ENCODE results near the gene PCDH18. TPM values are rescaled to one million over a fixed set of nuclear protein-coding genes. Genes with fewer than 3 reads are reported as not detected.
"Not testable (repeated sequence)": the region's sequence is repeated elsewhere in the genome, so short reads cannot be mapped to it uniquely, and the experiment has no call there.

The PCDH18 gene, protein sequence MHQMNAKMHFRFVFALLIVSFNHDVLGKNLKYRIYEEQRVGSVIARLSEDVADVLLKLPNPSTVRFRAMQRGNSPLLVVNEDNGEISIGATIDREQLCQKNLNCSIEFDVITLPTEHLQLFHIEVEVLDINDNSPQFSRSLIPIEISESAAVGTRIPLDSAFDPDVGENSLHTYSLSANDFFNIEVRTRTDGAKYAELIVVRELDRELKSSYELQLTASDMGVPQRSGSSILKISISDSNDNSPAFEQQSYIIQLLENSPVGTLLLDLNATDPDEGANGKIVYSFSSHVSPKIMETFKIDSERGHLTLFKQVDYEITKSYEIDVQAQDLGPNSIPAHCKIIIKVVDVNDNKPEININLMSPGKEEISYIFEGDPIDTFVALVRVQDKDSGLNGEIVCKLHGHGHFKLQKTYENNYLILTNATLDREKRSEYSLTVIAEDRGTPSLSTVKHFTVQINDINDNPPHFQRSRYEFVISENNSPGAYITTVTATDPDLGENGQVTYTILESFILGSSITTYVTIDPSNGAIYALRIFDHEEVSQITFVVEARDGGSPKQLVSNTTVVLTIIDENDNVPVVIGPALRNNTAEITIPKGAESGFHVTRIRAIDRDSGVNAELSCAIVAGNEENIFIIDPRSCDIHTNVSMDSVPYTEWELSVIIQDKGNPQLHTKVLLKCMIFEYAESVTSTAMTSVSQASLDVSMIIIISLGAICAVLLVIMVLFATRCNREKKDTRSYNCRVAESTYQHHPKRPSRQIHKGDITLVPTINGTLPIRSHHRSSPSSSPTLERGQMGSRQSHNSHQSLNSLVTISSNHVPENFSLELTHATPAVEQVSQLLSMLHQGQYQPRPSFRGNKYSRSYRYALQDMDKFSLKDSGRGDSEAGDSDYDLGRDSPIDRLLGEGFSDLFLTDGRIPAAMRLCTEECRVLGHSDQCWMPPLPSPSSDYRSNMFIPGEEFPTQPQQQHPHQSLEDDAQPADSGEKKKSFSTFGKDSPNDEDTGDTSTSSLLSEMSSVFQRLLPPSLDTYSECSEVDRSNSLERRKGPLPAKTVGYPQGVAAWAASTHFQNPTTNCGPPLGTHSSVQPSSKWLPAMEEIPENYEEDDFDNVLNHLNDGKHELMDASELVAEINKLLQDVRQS
- polyA plus RNA-seq (2014; cell fraction: cytosol; rRNA removed), result 1.2 and 1.8 TPM in 2 replicates
- polyA plus RNA-seq (2014; cell fraction: nucleus; rRNA removed), result 2.0 and 2.9 TPM in 2 replicates

DNA sequence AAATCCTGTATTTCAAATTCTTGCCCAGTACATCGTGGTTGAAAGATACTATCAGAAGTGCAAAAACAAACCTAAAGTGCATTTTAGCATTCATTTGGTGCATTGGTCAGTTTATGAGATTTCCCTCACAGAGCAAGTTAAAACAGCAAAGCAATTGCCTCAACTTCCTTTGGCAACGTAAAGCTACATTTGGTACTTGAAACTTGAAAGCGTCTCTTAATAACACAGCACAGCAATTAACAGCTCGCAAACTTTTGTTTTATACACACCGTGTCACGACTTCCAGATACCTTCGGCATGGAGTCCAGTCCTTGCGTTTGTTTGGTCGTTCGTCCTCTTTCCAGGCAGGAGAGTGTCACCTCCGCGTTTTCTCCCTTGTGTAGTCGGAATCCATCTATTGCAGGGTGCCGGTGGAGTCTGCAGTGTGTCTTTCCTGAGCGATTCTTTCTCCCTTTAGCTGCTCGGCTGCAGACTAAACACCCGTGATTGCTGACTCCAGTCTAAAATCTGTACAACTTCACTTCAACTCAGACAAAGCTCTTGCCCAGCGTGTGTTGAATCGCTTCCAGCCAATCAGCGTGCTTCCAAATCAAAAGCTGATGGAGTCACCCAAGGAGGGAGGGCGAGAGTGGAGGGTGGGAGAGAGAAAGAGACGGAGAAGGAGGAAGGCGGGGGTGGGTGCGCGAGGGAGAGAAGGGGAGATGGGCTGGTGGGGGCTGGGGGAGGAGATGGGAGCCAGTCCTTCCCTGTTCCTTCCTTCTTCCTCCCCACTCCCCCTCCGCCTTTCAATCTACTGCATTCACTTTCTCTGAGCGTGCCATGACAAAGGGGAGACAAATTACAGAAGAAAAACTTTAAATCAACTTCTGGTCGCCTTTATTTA lies at the start of gene PCDH18:
Gene PCDH18 (minus strand): TSS at position 509 of the 883 bp plus-strand sequence. CDS start 406 bp downstream, at position 103.
- DNase-seq (ENCODE audit: low spot score), result peak; percentile 58

- DNase-seq (ENCODE audit: low spot score), result no peak
Measured at GRCh38 chr4:137576446-137576845, 44.2 kb upstream of the PCDH18 start.

GRCh38 chr4:137572647-137573046 lies 40.4 kb upstream of the PCDH18 start:
- DNase-seq (ENCODE audit: low spot score), result no peak

- DNase-seq (ENCODE audit: low spot score), result no peak
Measured at GRCh38 chr4:137572163-137572562, 39.9 kb upstream of the PCDH18 start.

- DNase-seq (ENCODE audit: low spot score), result no peak
Measured at GRCh38 chr4:137559801-137560200, 27.5 kb upstream of the PCDH18 start.

GRCh38 chr4:137558951-137559350 lies 26.7 kb upstream of the PCDH18 start:
- no peak for DNase-seq (ENCODE audit: low spot score)

- DNase-seq (ENCODE audit: low spot score), result no peak
Measured at GRCh38 chr4:137545461-137545861, 13.2 kb upstream of the PCDH18 start.

DNA sequence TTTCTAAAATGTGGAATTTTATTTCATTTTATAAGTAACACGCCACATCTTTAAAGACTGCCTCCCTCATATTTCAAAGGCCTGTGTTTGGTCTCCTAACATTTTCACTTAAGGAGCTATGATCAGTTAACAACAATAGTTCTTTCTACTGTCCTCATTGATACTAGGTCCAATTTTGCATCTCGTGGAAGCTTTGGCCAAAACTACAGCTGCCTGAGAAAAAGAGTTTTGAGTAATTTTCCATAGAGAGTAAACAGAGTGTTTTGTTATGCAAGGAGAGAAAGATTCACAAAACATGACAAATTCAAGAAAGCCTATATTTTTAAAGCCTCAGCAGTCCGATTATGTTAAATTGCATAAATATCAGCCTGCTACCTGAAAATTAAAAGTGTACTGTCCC lies 11.4 kb upstream of the PCDH18 start:
- no peak for DNase-seq (ENCODE audit: low spot score)

DNA sequence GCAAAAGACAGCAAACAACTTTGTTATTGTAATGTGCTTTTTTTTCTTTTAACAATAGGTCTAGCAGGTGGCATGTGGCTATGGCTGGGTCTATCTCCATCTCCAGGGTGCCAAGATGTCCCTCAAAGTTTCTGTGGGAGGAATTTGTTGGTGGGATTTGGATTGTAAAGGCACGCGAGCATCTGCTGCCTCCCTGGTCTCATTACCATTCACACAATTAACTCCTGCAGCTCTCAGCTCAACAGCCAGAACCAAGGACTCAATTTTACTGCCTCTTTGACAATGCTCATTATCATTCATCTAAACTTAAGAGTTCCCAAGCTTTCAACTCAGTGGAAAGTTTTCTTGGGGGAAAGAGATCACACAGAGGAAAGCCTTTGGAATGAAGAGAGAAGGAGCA lies 10.9 kb upstream of the PCDH18 start:
- DNase-seq (ENCODE audit: low spot score), result no peak

GRCh38 chr4:137541876-137542646 lies 9.8 kb upstream of the PCDH18 start:
- DNase-seq (ENCODE audit: low spot score), result no peak

DNA sequence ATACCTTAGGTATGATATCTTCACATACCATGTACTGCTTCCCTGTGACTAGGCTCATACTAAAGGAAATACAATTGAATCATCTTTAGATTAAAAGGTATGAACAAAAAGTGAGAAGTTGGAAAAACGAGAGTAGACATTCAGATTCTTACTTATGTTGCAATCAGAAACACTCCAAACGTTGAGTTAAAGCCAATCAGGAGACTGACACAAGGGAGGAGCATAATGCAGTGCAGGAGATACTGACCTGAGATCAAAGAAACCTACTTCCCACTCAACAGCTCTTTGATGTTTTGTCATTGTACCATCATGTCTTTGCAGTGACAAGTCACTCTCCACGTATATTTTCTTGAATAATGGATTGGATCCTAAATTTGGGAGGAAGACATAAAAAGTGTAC lies 8.9 kb upstream of the PCDH18 start:
- DNase-seq (ENCODE audit: low spot score), result no peak

DNA sequence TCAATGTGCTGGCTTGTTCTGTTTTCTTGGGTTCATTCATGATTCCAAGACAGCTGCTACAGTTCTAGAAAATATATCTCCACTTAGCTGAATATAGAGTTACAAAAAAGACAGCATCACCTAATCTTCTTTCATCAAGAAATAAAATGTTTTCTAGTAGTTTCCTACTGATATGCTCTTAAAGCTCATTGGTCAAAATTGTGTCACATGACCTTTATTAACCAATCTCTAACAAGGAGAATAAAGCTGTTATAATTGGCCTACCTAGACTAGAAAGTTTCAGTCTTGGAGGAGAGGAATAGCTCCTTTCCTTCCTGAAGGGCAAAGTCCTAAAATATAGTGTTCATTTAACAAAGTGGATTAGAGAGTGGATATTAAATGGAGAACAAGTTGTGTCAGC lies 8.1 kb upstream of the PCDH18 start:
- DNase-seq (ENCODE audit: low spot score), result no peak

GRCh38 chr4:137538526-137538925 lies 6.2 kb upstream of the PCDH18 start:
- no peak for DNase-seq (ENCODE audit: low spot score)

DNA sequence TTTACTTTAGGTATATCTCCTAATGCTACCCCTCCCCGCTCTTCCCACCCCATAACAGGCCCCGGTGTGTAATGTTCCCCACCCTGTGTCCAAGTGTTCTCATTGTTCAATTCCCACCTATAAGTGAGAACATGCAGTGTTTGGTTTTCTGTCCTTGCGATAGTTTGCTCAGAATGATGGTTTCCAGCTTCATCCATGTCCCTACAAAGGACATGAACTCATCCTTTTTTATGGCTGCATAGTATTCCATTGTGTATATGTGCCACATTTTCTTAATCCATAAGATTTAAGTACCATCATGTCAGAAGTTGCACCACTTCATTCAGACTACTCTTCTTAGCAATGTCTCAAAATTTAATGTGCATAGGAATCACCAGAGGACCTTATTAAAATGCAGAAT lies 5.5 kb upstream of the PCDH18 start:
- DNase-seq (ENCODE audit: low spot score), result not testable (repeated sequence)

DNA sequence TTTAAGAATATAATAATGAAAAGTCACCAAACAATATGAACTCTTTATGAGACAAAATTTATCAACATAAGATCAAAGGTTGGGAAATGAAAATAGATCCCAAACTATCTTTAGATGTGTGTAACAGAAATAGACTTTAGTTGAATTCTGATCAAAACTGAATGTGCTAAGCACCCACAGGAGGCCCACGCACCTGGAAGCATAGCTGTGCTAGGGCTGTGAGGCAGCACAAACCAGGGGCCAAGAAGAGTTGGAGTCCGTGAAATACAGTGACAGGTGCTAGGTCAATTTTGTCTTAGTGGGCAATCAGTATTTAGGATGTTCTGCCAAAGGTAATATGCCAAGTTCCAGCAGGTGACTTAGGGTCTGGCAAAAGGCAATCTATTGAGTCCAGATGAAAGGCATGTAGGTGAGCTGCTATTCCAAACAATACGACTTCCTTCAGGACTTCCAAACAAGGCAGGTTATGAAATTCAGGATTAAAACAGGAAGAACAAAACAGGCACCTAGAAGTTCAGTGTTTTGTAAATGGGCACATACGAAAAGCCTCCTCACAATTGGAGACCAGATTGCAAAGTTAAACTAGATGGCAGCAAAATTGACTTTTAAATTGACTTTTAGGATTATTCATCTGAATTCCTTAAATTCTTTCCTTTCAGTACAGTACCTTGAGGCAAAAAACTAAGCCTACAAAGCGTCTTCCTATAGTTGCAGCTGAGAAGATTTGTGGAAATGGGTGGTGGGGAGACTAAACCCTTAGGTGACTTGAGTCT lies 4.7 kb upstream of the PCDH18 start:
- no peak for DNase-seq (ENCODE audit: low spot score)

DNA sequence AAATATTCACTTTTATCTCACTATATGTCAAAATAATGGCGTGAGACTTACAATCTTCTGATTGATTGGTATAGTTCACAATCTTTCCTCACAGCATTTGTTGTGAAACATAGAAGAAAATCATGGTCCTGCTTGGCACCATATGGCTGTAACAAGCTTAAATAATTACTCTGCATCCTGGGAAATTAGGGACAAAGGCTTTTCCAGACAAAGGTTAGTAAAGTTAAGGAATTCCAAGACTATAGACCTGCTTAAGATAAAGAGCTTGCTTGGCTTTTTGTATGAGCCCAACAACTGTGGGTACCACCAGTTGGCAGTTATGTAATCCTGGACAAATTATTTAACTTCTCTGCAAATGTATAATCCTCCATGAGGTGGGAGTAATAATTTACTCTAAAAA lies 3.4 kb upstream of the PCDH18 start:
- no peak for DNase-seq (ENCODE audit: low spot score)

GRCh38 chr4:137534516-137534915 lies 2.2 kb upstream of the PCDH18 start:
- no peak for DNase-seq (ENCODE audit: low spot score)

DNA sequence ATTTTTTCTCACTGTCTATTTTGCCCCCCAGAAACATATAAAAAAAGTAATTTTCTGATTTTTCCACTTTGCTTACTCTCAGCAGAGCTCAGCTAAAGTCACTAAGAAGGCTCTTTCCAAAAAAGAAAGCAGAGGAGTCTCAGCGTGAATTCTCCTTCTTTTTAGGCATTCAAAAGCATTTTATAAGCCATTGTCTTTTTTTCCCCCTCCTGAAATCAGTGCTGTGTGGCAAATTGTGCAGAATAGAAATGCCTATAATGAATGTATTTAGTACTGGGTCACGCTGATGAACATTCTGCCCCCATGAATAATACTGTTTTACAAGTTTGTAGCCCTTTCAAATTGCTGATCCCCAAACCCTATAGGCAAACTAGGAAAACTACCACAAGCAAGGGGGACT lies 1.6 kb upstream of the PCDH18 start:
- no peak for DNase-seq (ENCODE audit: low spot score)

DNA sequence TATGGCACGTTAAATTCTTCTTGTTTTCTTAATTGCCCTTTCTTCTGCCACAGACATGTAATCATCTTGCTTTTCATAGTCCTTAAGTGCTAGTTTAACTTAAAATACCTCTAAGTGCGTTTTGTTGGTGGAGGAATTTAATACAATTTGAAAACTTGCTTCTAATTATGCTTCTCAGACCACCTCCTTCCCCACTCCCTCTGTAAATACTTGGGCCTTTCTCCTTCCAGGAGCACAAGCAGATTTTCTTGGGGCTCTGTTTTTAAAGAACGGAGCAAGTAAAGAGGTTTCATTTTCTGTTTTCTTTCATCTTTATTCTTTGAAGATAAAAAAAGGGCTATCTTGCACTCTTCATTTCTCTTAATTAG lies 559 bp upstream of the PCDH18 start:
- no peak for DNase-seq (ENCODE audit: low spot score)

Measured in SK-N-DZ (cell line).